IMR-90 (cell line): ENCODE measurements around the gene MCTP1. TPM values are rescaled to one million over a fixed set of nuclear protein-coding genes. Genes with fewer than 3 reads are reported as not detected.

Source experiments
- ATAC-seq: fragments of 200-7000 bp; cut with Tn5 transposase; 2 replicates; pipeline ENCODE4 v1.9.1; 2020; ENCODE audit warnings: low read depth, mild to moderate bottlenecking, moderate library complexity
- BruUV-seq: library from RNA; stranded (reverse); fragments of 400-500 nt; replicated peaks from 2 replicates; lab custom pipeline; 2021; lab: Mats Ljungman, UMichigan
- CTCF ChIA-PET: fragments of 300-600 bp; formaldehyde crosslinking; extraction: SDS; loops from one replicate; lab custom pipeline; 2021; ENCODE audit warnings: antibody characterized with exemption; lab: Yijun Ruan, JAX
- POLR2A ChIA-PET: fragments of 300-600 bp; sonication (Branson Sonifier 250); formaldehyde crosslinking; loops from one replicate; lab custom pipeline; 2022; ENCODE audit warnings: antibody characterized with exemption; ENCODE audit not compliant: unreplicated experiment; lab: Charles Lee
- DNase-seq: peaks from one replicate; pipeline ENCODE4 v3.0.0; 2013
- H2AFZ ChIP-seq: replicated peaks from 2 replicates; pipeline ENCODE3; 2013; ENCODE audit warnings: low read length, mild to moderate bottlenecking; ENCODE audit not compliant: poor library complexity
- H2AK5ac ChIP-seq: 2 replicates; pipeline ENCODE4 v1.6.1; 2013; ENCODE audit warnings: low read depth, low read length, inconsistent platforms
- H2AK9ac ChIP-seq: replicated peaks from 2 replicates; pipeline ENCODE3; 2013; ENCODE audit warnings: mild to moderate bottlenecking, low read depth, low read length, moderate library complexity; ENCODE audit not compliant: poor library complexity
- H2BK120ac ChIP-seq: 2 replicates; pipeline ENCODE4 v1.6.1; 2013; ENCODE audit warnings: low read depth, low read length, inconsistent platforms
- H2BK15ac ChIP-seq: 3 replicates; pipeline ENCODE4 v1.6.1; 2013; ENCODE audit warnings: low read depth, low read length, inconsistent platforms
- H2BK20ac ChIP-seq: 2 replicates; pipeline ENCODE4 v1.6.1; 2013; ENCODE audit warnings: low read depth, mild to moderate bottlenecking, inconsistent platforms, low read length, moderate library complexity
- H2BK5ac ChIP-seq: 2 replicates; pipeline ENCODE4 v1.6.1; 2013; ENCODE audit warnings: mild to moderate bottlenecking, low read depth, low read length, inconsistent platforms; ENCODE audit not compliant: poor library complexity, severe bottlenecking
- H3K14ac ChIP-seq: replicated peaks from 2 replicates; pipeline ENCODE4 v1.6.1; 2013; ENCODE audit warnings: low read depth, low read length, inconsistent platforms
- H3K18ac ChIP-seq: 2 replicates; pipeline ENCODE4 v1.6.1; 2013; ENCODE audit warnings: low read depth, low read length, control low read depth
- H3K23ac ChIP-seq: 2 replicates; pipeline ENCODE4 v1.6.1; 2013; ENCODE audit warnings: low read depth, low read length, inconsistent platforms
- H3K27ac ChIP-seq: 2 replicates; pipeline ENCODE4 v1.5.1; 2013; ENCODE audit warnings: mild to moderate bottlenecking, control low read depth, low read length; ENCODE audit not compliant: insufficient read depth
- H3K27me3 ChIP-seq: 2 replicates; pipeline ENCODE4 v1.6.1; 2013; ENCODE audit warnings: low read length; ENCODE audit not compliant: control insufficient read depth, insufficient read depth
- H3K36me3 ChIP-seq: 2 replicates; pipeline ENCODE4 v1.6.1; 2013; ENCODE audit warnings: low read length, mixed read lengths; ENCODE audit not compliant: control insufficient read depth, insufficient read depth
- H3K4ac ChIP-seq: 2 replicates; pipeline ENCODE4 v1.6.1; 2013; ENCODE audit warnings: low read depth, low read length, inconsistent platforms
- H3K4me1 ChIP-seq: 2 replicates; pipeline ENCODE4 v1.6.1; 2013; ENCODE audit warnings: low read length, mixed read lengths; ENCODE audit not compliant: control insufficient read depth, insufficient read depth
- H3K4me2 ChIP-seq: 2 replicates; pipeline ENCODE4 v1.6.1; 2013; ENCODE audit warnings: low read depth, mild to moderate bottlenecking, control low read depth, low read length, moderate library complexity
- H3K4me3 ChIP-seq: 2 replicates; pipeline ENCODE4 v1.5.1; 2013; ENCODE audit warnings: low read depth, mild to moderate bottlenecking, control low read depth, low read length, moderate library complexity; ENCODE audit not compliant: insufficient read depth
- H3K56ac ChIP-seq: 2 replicates; pipeline ENCODE4 v1.6.1; 2013; ENCODE audit warnings: low read length, inconsistent platforms; ENCODE audit not compliant: insufficient read depth; ENCODE audit errors: extremely low read depth
- H3K79me1 ChIP-seq, 2 experiments: 2 replicates each; pipeline ENCODE4 v1.6.1; 2013; ENCODE audit warnings: low read length in 2 of 2, inconsistent platforms in 1 of 2, low read depth in 1 of 2
- H3K9ac ChIP-seq: 2 replicates; pipeline ENCODE4 v1.6.1; 2013; ENCODE audit warnings: low read depth, low read length, control low read depth
- H3K9me1 ChIP-seq: 2 replicates; pipeline ENCODE4 v1.6.1; 2013; ENCODE audit warnings: low read length, inconsistent platforms; ENCODE audit not compliant: insufficient read depth
- H3K9me3 ChIP-seq: 2 replicates; pipeline ENCODE4 v1.6.1; 2013; ENCODE audit warnings: low read length; ENCODE audit not compliant: control insufficient read depth, insufficient read depth
- H4K20me1 ChIP-seq: 2 replicates; pipeline ENCODE4 v1.6.1; 2013; ENCODE audit warnings: low read length, inconsistent platforms; ENCODE audit not compliant: insufficient read depth
- H4K5ac ChIP-seq: 2 replicates; pipeline ENCODE4 v1.6.1; 2013; ENCODE audit warnings: mild to moderate bottlenecking, low read depth, low read length, control low read depth
- H4K8ac ChIP-seq, 2 experiments: 2 replicates each; pipeline ENCODE4 v1.6.1; 2013; ENCODE audit warnings: low read depth in 2 of 2, low read length in 2 of 2, control low read depth in 1 of 2, inconsistent platforms in 1 of 2
- H4K91ac ChIP-seq: 2 replicates; pipeline ENCODE4 v1.6.1; 2013; ENCODE audit warnings: low read depth, low read length, inconsistent platforms; ENCODE audit not compliant: insufficient read depth
- BHLHE40 ChIP-seq: fragments of 150-350 bp; IDR thresholded peaks from 2 replicates; pipeline ENCODE4 v1.6.1; 2016; ENCODE audit warnings: mild to moderate bottlenecking, low read depth, low read length
- CEBPB ChIP-seq: IDR thresholded peaks from 2 replicates; pipeline ENCODE4 v1.6.1; 2012; ENCODE audit warnings: low read depth, low read length, improper control_type of control experiment
- CHD1 ChIP-seq: IDR thresholded peaks from 2 replicates; pipeline ENCODE4 v1.6.1; 2012; ENCODE audit warnings: low read depth, low read length, improper control_type of control experiment
- FOS ChIP-seq: fragments of 150-350 bp; IDR thresholded peaks from 2 replicates; pipeline ENCODE4 v1.6.1; 2016; ENCODE audit warnings: low read depth, low read length
- MAZ ChIP-seq: IDR thresholded peaks from 2 replicates; pipeline ENCODE4 v1.6.1; 2012; ENCODE audit warnings: low read depth, mild to moderate bottlenecking, low read length, improper control_type of control experiment, moderate library complexity, borderline replicate concordance
- MXI1 ChIP-seq: IDR thresholded peaks from 2 replicates; pipeline ENCODE4 v1.6.1; 2012; ENCODE audit warnings: low read depth, mild to moderate bottlenecking, low read length, moderate library complexity, borderline replicate concordance
- NFE2L2 ChIP-seq: fragments of 150-350 bp; IDR thresholded peaks from 2 replicates; pipeline ENCODE4 v1.6.1; 2016; ENCODE audit warnings: low read depth, mild to moderate bottlenecking, low read length
- POLR2A ChIP-seq: IDR thresholded peaks from 2 replicates; pipeline ENCODE4 v1.6.1; 2012; ENCODE audit warnings: mild to moderate bottlenecking, low read depth, low read length
- RCOR1 ChIP-seq: IDR thresholded peaks from 2 replicates; pipeline ENCODE4 v1.6.1; 2012; ENCODE audit warnings: mild to moderate bottlenecking, low read length, improper control_type of control experiment; ENCODE audit not compliant: insufficient replicate concordance
- RFX5 ChIP-seq: IDR thresholded peaks from 2 replicates; pipeline ENCODE4 v1.8.0; 2012; ENCODE audit warnings: low read depth, mild to moderate bottlenecking, low read length, moderate library complexity
- SMC3 ChIP-seq: fragments of 150-350 bp; IDR thresholded peaks from 2 replicates; pipeline ENCODE4 v1.6.1; 2016; ENCODE audit warnings: low read depth, mild to moderate bottlenecking, antibody characterized with exemption, low read length, moderate library complexity
- USF2 ChIP-seq: fragments of 150-350 bp; IDR thresholded peaks from 2 replicates; pipeline ENCODE4 v1.6.1; 2017; ENCODE audit warnings: mild to moderate bottlenecking, antibody characterized with exemption, low read length, low read depth
- WGBS, 2 experiments: methylation state at CpG; one replicate each; pipeline versions ENCODE4 v1.1.5 to v1.1.7; 2013; ENCODE audit warnings: missing lambda C conversion rate in 2 of 2; ENCODE audit not compliant: insufficient read length in 1 of 2; ENCODE audit errors: extremely low coverage in 2 of 2; 5-methylcytosine and 5-hydroxymethylcytosine counted together
- dilution Hi-C: fragments of 300-500 bp; cut with HindIII; formaldehyde crosslinking; loops from one replicate; pipeline ENCODE4 v1.14.3; 2018; ENCODE audit warnings: low sequenced_read_pairs; ENCODE audit not compliant: unreplicated experiment
- in situ Hi-C: fragments of 300-500 bp; cut with MboI; formaldehyde crosslinking; loops from 3 replicates; pipeline ENCODE4 v1.14.3; 2019; ENCODE audit warnings: low sequenced_read_pairs, inconsistent platforms, mixed read lengths
- intact Hi-C: fragments of 100-400 bp; cut with micrococcal nuclease; formaldehyde crosslinking; loops from 2 replicates; pipeline ENCODE4 v1.10.0; 2022
- polyA plus RNA-seq, 3 experiments: library from polyadenylated mRNA; depleted of rRNA; stranded (reverse); fragments of >200 nt; gene quantifications; 2 replicates each; pipeline ENCODE4 v1.2.3, GENCODE V29; 2012; ENCODE audit warnings: low replicate concordance in 1 of 3
- total RNA-seq: library from RNA; depleted of rRNA; stranded (reverse); fragments of >200 nt; gene quantifications from 2 replicates; pipeline ENCODE4 v1.2.3, GENCODE V29; 2012
- TF ChIP-seq, protein P1 (sequence below): fragments of 150-350 bp; IDR thresholded peaks from 2 replicates; pipeline ENCODE4 v1.6.1; 2016; ENCODE audit warnings: low read depth, mild to moderate bottlenecking, low read length, moderate library complexity, borderline replicate concordance
- TF ChIP-seq, protein P2 (sequence below): conservative IDR thresholded peaks from 2 replicates; pipeline ENCODE4 v1.5.1; 2012; ENCODE audit warnings: mild to moderate bottlenecking, low read depth, low read length, improper control_type of control experiment

The MCTP1 gene
- total and polyA plus RNA-seq, 2 of the 4 experiments (the other 2 are of a cell fraction), result 0.21 TPM; not detected in 1

DNA sequence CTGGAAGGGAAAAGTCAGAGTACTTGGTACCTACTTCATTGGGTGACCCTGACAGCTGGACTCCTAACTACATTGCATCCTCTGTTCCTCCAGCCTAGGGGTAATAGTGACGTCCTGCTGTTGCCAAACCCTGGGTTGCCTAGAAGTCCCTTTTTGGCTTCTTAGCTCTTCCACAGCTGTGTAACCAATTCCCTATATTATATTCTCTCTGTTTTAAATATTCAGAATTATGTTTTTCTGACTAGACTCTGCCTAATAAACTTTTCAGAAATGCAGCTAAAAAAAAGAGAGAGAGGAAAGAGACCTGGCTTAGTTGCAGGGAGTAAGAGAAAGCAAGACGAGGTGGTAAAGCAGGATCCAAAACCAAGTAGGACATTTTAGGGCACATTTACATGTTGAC is 28.4 kb downstream of the MCTP1 start:
- Histone ChIP-seq H2BK120ac (no peak overlapping the region), H3K14ac (no peak overlapping the region), H3K4ac (no peak overlapping the region), H3K18ac (no peak overlapping the region), H3K9me3 (no peaks in the 10 kb centered on the region), H4K5ac (no peak overlapping the region), H3K9me1 (no peaks in the 10 kb centered on the region), H2BK20ac (no peak overlapping the region), H3K79me1 (no peaks in the 10 kb centered on the region), H3K9ac (no peak overlapping the region), H2BK15ac (no peak overlapping the region), H3K27ac (no peak overlapping the region), H2AFZ (no peak overlapping the region), H4K91ac (no peak overlapping the region), H3K4me1 (no peaks in the 10 kb centered on the region), H3K23ac (no peak overlapping the region), H3K36me3 (no peaks in the 10 kb centered on the region), H2BK5ac (no peak overlapping the region), H3K27me3 (no peaks in the 10 kb centered on the region), H2AK9ac (no peak overlapping the region), H4K8ac (no peak overlapping the region), H3K56ac (no peak overlapping the region), H3K4me3 (no peak overlapping the region), H4K20me1 (no peaks in the 10 kb centered on the region), H3K4me2 (no peak overlapping the region), H2AK5ac (no peak overlapping the region)
- in situ Hi-C loops, result no loop called here
- no peak for DNase-seq
- no peak for TF ChIP-seq NFE2L2
- no peak for TF ChIP-seq CHD1
- no peak for TF ChIP-seq SMC3
- no peak for TF ChIP-seq USF2
- no peak for TF ChIP-seq RFX5
- TF ChIP-seq, protein P1, sequence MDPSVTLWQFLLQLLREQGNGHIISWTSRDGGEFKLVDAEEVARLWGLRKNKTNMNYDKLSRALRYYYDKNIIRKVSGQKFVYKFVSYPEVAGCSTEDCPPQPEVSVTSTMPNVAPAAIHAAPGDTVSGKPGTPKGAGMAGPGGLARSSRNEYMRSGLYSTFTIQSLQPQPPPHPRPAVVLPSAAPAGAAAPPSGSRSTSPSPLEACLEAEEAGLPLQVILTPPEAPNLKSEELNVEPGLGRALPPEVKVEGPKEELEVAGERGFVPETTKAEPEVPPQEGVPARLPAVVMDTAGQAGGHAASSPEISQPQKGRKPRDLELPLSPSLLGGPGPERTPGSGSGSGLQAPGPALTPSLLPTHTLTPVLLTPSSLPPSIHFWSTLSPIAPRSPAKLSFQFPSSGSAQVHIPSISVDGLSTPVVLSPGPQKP, result no peak
- TF ChIP-seq CEBPB, result no peak
- no peak for TF ChIP-seq MXI1
- TF ChIP-seq, protein P2, sequence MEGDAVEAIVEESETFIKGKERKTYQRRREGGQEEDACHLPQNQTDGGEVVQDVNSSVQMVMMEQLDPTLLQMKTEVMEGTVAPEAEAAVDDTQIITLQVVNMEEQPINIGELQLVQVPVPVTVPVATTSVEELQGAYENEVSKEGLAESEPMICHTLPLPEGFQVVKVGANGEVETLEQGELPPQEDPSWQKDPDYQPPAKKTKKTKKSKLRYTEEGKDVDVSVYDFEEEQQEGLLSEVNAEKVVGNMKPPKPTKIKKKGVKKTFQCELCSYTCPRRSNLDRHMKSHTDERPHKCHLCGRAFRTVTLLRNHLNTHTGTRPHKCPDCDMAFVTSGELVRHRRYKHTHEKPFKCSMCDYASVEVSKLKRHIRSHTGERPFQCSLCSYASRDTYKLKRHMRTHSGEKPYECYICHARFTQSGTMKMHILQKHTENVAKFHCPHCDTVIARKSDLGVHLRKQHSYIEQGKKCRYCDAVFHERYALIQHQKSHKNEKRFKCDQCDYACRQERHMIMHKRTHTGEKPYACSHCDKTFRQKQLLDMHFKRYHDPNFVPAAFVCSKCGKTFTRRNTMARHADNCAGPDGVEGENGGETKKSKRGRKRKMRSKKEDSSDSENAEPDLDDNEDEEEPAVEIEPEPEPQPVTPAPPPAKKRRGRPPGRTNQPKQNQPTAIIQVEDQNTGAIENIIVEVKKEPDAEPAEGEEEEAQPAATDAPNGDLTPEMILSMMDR, result no peak
- no peak for TF ChIP-seq BHLHE40
- no peak for TF ChIP-seq MAZ
- no peak for TF ChIP-seq RCOR1
- no peak for TF ChIP-seq FOS
- no peak for TF ChIP-seq POLR2A
- WGBS, 2 experiments, result no CpG with 5 or more reads among the region's 2 CpGs
- POLR2A ChIA-PET, result no interaction called here
- ATAC-seq, result no peak
- CTCF ChIA-PET, result no interaction called here
- intact Hi-C loops, result no loop called here
- dilution Hi-C loops, result no loop called here
- BruUV-seq, result no TSS peak
